T follicular helper cell (primary cell): ENCODE measurements around the gene TMEFF2.

Experiments used
- DNase-seq: peaks from one replicate; pipeline ENCODE4 v3.0.0-alpha.2; 2020; ENCODE audit warnings: low read depth

Gene TMEFF2

DNA sequence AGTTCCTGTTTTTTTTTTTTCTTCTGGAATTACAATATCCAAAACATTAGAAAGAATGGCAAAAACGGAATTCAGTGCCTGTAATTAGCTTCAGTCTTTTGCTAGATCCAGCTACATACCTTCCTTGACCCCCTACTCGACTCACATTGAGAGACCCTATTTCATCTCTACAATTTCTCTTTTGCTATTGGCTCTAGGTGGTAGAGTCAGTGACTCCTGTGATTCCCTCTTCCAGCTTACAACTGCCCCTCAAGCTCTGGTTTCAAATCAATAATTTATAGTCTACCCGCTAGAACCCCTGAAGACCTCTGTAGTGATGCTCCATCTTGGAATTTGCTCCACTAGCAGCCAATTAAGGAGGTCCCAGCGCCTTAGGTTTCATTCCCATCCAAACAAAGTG lies 125.8 kb downstream of the TMEFF2 start:
- no peak for DNase-seq

DNA sequence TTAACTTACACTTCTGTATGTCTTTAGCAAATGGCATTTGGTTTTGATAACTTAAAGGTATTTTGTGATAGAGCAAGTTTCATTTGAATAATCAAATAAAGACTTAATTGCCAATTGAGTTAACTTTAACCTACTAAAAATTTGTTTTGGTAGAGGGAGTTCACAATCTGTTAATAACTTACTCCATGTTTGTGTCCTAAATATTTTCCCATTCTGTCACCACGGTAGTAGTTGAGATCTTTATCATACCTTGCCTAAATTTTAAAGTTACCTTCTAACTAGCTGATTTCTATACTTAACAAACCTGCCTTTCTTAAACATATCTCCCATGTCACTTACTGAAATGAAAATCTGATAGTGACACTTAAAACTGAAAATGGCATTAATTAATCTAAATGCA lies 127.1 kb downstream of the TMEFF2 start:
- no peak for DNase-seq

DNA sequence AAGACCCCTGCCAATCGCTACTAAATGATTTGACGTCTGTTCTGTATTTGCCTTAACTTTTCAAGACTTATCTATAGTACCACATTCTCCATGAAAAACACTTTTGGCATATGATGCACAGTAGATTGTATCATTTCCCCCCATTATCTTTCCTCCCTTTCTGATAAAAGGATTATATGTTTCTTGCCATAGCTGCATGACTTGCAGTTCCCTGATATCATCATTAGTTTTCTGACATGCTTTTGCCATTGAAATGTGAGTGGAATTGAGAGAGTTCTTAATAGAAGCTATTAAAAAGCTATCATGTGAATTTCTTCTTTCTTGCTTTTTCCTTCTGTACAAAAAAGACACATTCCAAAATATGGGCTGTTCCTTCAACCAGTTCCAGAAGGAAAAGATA lies 130.3 kb downstream of the TMEFF2 start:
- DNase-seq, result no peak

DNA sequence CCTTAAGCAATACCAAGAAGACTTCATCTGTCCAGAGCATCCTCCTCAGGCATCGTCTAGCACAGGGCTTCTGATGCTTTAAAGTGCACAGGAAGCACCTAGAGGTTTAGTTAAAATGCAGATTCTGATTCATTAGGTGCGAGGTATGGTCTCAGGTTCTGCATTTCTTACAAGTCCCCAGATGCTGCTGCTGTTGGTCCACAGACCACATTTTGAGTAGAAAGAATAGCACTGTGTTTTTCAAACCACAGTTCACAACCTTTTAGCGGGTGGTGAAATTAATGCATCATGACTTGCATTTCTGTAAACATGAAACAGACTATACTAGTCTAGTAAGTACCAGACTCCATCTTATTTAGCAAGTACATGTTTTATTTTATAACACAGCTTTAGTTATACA lies 134.6 kb downstream of the TMEFF2 start:
- DNase-seq, result no peak

DNA sequence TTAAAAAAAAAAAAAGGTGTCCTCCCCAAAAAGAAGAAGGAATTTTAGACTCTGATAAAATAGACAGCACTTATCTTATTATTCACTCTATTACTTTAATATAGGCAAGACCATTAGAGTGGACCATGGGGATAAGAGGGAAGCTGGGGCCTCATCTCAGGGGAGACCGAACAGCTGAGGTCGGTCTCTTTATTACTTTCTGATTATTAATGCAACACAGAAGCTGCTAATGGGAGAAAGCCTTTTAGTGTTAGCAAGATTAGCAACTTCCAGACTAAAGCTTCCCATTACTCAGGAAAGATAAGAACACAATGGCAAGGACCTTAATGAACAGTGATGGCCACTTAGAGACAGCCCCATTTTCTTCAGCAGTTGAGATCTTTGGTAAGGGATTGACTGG lies 135.5 kb downstream of the TMEFF2 start:
- DNase-seq, result no peak

DNA sequence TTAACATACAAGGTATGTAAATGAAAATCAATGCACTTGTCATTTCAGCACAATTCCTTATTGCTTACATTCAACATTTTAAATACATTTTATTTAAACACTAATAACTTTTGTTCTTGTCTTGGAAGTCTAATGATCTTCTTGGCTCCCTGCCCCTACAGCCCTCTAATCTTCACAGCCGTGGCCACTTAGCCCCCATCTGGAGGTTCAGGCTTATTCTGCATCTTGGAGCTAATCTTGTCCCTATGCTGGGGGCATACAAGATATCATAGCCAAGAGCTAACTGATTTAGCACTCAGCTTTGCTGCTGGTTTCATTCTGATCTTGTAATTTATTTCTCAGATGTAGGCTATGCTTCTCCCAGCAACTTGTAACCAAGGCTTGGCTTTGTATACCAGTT lies 140.8 kb downstream of the TMEFF2 start:
- DNase-seq, result no peak

DNA sequence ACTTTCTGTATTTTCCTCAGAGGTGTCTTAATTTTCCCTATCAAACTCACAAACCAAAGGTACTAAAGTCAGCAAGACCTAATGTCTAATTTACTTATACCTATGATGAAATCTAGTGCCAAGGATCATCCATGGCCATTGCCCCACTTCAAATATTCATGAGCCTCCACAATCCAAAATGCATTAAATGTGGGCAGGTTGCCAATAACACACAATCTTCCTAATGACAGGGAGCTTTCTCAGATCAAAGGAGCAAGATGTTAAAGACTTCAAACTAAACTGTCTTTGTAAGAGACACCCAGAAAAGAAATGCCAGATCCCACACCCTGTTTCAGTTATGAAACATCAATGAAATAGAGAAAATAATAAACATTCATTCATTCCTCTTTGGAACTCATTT lies 143.2 kb downstream of the TMEFF2 start:
- DNase-seq, result no peak

DNA sequence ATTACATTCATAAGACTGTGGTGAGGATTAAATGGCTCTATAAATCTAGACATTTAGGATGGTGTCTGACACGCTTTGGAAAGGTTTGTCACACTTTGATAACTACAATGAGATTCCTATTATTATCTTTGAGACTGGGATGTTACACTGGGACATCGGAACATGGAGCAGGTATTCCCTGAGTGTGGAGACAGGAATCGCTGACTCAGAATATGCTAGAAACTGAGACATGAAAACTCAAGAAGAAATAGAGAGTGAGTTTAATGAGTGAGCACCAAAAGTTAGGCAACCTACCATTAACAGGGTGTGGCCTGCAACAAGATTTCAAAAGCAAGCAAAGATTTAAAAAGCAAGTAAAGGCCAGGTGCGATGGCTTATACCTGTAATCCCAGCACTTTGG lies 145.4 kb downstream of the TMEFF2 start:
- DNase-seq, result no peak

DNA sequence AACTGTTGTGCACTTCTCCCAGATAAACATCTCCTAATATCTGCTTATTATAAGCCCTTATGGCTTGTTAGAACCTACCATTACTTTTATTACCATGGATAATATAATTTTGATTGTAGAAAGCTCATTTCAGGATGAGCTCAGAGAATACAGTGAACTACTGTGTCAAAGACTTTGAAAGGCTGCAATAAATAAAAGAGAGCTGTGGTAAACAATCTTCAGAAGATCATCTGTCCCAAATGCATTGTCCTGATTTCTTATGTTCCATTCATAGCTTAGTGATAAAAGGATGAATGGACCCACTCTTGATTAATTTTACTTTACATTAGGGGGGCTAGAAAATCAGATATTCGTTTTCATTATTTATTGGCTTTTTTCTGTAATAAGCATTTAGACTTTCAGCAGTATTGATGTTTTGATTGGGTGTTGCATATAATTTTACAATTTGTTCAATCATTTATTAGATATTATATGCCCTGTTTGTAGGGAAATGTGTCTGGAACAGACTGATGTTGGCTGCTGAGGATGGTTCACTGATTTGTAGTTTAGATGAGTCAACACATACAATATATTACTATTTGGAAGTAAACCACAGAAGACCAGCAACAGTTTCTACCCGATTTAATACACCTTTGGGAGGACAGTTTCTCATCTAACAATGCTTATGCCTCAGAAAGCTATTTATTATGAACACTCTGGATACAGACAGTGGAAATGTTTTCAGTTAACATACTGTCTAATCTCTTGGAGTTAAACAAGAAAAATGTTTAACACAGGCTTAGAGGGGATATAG lies 147.2 kb downstream of the TMEFF2 start:
- DNase-seq, result no peak

DNA sequence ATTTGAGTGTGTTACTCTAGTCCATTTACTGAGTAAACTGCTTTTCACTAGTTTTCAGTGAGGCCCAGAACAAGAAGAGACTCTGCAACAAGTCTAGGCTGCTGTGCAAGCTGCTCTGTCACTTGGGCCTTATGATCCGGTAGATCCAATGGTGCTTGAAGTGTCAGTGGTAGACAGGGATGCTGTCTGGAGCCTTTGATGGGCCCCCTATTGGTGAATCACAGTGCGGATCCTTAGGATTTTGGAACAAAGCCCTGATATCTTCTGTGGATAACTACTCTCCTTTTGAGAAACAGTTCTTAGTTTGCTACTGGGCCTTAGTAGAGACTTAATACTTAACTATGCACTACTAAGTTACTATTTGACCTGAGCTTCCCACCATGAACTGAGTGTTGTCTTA lies 150.2 kb downstream of the TMEFF2 start:
- DNase-seq, result no peak

DNA sequence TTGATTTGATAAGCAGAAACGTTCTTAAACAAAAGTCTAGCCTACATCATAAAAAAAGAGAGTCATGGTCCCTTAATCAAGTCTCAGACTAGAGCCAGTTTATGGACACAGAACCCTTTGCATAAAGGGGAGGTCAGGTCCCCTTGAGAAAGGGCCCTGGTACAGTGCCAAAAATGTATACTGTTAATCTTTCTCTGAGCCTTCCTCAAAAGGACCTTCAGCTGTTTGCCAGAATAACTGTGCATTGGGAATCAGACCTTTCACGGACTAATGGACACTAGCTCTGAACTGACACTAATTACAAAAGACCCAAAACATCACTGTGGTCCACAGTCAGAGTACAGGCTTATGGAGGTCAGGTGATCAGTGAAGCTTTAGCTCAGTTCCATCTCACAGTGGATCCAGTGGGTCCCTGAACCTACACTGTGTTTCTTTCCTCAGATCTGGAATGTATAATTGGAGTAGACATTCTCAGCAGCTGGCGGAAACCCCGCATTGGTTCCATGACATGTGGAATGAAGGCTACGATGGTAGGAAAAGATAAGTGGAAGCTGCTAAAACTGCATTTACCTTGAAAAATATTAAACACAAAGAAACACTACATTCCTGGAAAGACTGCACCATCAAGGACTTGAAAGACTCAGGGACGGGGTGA lies 151.4 kb downstream of the TMEFF2 start:
- DNase-seq, result no peak

DNA sequence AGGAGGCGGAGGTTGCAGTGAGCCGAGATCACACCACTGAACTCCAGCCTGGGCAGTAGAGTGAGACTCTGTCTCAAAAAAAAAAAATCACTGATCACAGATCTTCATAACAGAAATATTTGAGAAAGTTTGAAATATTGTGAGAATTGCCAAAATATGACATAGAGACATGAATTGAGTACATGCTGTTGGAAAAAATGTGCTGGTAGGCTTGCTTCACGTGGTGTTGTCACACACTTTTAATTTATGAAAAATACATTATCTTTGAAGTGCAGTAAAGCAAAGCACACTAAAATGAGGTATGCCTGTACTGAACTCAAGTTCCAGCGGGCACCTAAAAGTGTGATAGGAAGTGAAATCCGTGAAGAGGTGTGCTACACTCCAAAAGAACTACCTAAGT lies 152.6 kb downstream of the TMEFF2 start:
- DNase-seq, result no peak

DNA sequence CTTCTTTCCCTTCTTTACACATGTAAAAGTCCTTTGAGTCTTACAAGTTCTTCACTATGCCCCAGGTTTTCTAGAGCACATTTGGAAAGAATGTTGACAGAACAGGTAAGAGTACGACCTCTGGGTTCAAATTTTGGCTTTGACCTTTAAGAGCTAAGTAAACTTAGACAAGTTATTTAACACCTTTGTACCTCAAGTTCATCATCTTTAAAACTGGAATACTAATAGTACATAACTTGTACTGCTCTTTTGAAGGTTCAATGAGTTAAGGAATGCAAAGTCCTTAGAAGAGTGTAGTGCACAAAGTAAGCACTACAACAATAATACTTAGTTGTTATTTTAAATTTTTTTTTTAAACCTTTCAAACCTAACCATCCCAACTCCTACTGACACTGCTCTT lies 156.6 kb downstream of the TMEFF2 start:
- no peak for DNase-seq

DNA sequence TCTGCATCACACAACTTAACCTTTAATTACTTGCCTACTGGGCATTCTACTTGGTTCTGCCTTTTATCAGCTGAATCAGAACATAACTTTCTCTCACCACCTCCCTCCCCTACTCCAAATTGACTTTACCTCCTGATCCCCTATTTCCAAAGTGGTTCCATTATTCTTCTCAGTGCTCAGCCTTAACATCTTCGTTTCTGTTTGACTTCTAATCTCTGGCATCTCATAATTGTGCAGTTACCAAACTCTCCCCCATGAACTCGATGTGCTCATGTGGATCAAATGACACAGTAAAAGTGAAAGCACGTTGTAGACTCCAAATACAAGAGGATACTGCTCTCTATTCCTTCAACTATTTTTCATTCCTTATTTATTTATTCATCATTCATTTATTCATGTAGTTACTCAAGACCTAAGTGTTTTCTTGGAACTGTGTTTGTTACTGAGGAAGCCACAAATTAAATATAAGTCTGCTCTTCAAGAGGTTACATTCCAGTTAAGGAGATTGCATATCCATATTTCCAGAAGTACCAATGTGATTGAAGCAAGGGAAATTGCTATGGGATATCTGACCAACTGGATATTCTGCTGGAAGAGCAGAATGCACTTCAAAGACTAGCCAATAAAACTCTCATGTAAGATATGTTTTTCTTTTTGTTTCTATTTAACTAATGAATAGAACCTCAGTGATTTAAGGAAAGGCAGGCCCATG lies 158.8 kb downstream of the TMEFF2 start:
- no peak for DNase-seq

DNA sequence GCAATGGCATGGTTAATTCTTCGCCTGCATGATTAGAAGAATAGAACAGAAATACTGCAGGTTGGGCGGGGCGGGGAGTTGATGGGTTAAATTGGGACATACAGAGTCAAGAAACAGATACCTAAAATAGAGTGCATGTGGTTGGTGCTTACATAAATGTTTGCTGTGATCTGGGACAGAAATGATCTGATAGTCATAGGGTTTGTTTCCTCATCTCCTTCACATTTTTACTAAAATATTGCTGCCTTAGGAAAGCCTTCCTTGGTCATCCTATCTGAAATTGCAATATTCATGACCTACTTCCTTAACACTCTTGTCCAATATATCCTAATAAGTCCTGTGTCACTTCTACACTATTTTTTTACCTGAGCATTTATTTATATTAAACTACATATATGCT lies 163.9 kb downstream of the TMEFF2 start:
- no peak for DNase-seq

DNA sequence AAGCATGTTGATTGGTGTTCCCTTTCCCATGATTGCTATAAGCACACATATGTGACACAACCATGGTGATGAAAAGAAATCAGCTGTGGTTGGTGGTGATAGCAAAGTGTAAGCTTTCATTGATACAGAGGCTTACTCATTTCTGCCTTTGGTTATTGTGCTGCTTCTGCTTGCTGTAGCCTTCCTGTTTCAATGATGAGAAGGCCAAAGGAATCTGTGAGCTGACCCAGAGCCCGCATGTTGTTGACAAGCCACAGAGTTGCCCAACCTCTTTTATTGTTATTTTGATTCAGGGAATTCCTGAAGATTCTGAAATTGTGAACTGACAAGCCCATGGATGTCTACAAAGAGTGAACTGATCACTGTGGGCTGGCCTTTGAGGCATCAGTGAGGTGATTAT lies 164.4 kb downstream of the TMEFF2 start:
- no peak for DNase-seq

DNA sequence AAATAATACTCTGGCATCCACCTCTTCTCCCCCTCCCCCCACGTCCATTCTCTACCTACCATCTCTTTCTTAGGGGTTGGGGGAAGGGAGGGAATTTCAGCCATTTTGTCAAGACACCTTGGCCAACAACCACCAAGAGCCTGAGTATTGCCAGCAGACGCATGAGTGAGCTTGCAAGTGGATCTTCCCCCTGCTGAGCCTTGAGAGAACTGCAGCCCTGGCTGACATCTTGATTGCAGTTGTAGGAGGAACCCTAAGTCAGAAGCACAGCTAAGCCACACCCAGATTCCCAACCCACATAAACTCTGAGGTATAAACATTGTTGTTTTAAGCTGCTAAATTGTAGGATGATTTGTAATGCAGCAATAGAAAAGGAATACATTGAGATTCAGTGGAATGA lies 165.6 kb downstream of the TMEFF2 start:
- no peak for DNase-seq

DNA sequence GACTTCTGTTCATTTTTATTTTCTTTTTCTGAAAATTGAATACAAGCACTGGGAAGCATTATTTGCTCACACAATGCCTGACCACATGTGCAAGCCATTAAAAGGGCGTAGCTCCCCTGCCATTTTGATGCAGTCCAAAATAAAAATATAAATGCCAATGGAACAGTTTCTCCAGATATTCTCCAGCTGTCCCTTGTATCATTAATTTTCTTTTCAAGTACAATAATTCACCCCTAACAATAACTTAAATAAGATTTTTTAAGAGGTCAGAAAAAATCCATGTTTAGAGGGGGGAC lies 168.0 kb downstream of the TMEFF2 start:
- DNase-seq, result no peak

DNA sequence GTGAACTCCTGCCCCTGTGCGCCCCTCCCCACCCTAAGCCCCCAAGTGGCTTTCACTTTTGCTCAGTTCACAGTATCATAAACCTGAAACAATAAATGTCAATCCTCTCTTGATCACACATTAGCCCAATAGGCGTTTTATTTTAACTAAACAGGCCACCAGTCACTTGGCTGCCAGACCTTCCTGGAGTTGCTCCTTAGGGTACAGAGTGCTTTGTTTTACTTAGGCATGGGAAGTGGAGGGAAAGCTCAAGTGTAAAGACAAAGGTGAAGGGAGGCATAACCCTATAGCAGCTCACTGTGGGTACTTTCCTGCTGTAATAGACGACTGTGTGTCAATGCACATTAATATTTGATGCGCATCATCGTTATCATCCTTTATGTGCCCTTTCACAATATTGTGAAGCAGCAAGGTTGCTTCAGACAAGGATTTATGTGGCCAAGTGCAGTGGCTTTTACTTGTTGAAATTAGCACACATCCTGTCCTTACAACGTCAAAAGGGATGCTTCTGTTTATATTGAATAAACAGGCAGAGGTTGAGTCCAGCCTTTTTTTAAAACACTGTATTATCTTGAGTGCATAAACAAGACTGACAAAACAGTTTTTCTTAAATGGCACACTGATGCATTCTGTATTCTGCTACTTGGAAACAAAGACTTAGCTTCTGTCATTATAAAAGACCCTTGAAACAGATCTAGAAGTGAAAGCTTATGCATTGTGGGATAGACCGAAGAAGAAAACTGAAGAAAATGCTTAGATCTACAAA lies 168.5 kb downstream of the TMEFF2 start:
- no peak for DNase-seq

DNA sequence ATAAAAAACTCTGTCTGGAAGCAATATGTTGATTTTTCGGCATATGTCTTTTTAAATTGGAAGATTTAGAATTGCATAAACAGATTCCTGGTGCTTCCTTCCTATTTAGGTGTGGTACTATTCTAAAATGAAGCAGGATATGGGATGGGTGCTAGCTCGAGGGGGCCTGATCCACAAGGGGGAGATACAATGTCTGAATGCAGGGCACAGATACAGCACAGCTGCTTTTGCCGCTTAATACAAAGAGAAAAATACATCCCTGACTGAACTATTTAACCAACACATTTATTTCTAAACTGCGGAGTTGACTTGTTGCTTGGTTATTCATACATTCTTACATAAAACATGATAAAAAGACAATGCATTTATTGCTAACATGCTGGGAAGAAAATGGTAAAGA lies 169.1 kb downstream of the TMEFF2 start:
- no peak for DNase-seq

DNA sequence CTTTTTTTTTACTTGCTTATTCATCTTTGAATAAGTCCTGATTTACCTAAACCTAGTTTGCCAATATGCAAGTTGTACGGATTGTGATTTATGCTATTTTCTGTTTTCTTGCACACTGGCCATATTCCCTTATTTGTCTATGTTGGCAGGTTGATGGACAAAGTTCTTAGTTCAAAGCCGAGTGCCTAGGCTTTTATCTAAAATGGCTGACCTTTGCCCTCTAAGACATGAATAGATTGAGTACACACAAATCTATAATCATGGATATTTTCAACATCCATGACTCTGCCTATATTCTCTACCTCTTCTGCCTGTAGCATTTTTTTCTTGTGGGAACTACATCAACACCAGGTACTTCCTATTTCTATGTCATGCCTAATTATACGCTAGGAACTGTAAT lies 171.7 kb downstream of the TMEFF2 start:
- no peak for DNase-seq

DNA sequence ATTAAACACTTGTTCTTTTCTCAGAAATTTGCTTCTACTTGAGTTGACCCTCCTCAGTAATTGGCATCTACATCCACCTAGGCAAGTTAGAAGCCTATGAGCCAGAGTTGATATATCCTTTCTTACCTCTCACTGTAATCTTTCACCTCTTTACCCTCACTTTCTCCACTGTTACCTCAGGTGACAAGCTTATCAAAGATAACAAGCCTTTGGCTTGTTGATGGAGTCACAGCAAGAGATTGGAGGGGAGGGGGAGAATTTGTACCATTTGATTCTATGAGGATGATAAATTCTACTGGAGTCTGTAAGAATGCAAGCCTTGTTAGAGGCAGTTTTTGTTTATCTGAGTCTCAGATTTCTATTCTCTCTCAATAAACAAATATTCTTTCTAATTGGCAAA lies 176.9 kb downstream of the TMEFF2 start:
- no peak for DNase-seq

DNA sequence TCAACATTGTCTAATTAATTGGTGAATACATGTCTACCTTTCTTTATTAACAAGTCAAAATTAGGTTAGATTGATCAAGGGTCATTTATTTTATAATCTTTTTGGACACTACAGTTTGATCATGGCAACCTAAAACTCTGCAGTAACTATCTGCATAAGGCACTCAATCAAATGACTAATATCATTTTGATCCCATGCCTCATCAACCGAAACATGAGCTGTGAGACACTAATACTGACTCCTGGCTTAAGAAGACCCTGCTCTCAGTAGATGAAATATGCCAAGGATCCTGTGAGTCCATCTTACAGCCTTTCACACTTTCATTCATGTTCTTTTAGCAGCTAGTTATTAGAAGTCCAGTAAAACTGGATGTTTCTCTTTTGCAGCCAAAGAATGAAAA lies 178.5 kb downstream of the TMEFF2 start:
- DNase-seq, result no peak
